CD4-positive, alpha-beta memory T cell (primary cell): ENCODE measurements around the gene CALHM2. TPM values are rescaled to one million over a fixed set of nuclear protein-coding genes. Genes with fewer than 3 reads are reported as not detected.

Source experiments
- CTCF ChIA-PET: fragments of 350-600 bp; sonication (Branson Sonifier 250); formaldehyde crosslinking; loops from one replicate; lab custom pipeline; 2021; ENCODE audit warnings: inconsistent platforms; ENCODE audit not compliant: partially characterized antibody; lab: Charles Lee
- POLR2A ChIA-PET: fragments of 350-600 bp; sonication (Branson Sonifier 250); formaldehyde crosslinking; loops from one replicate; lab custom pipeline; 2021; ENCODE audit not compliant: partially characterized antibody; lab: Charles Lee
- DNase-seq, 5 donors: peaks; one replicate each; pipeline versions ENCODE4 v3.0.0 to v3.0.0-alpha.2; 2020 to 2022; ENCODE audit warnings: mixed read lengths in 1 of 5
- H3K27ac ChIP-seq: one replicate; pipeline ENCODE4 v1.7.0; 2013; ENCODE audit warnings: low read depth, low read length
- H3K27me3 ChIP-seq: 2 replicates; pipeline ENCODE4 v1.7.0; 2013; ENCODE audit warnings: mild to moderate bottlenecking, low read length, moderate library complexity; ENCODE audit not compliant: insufficient read depth
- H3K36me3 ChIP-seq: 2 replicates; pipeline ENCODE4 v1.7.0; 2013; ENCODE audit warnings: mild to moderate bottlenecking, low read length, moderate library complexity; ENCODE audit not compliant: insufficient read depth
- H3K4me1 ChIP-seq: 2 replicates; pipeline ENCODE4 v1.7.0; 2013; ENCODE audit warnings: mild to moderate bottlenecking, low read length, moderate library complexity; ENCODE audit not compliant: insufficient read depth
- H3K4me3 ChIP-seq, 2 donors: one replicate each; pipeline ENCODE4 v1.7.0; 2013; ENCODE audit warnings: low read length in 2 of 2, mild to moderate bottlenecking in 1 of 2
- H3K9me3 ChIP-seq, 2 donors: one replicate each; pipeline ENCODE4 v1.7.0; 2013; ENCODE audit warnings: low read length in 2 of 2, control low read depth in 1 of 2; ENCODE audit not compliant: control insufficient read depth in 1 of 2
- H3K27ac Mint-ChIP-seq, 7 donors: one replicate each; pipeline ENCODE4 v1.8.0; 2020 to 2021; ENCODE audit warnings: mixed read lengths in 7 of 7, mild to moderate bottlenecking in 6 of 7, inconsistent platforms in 3 of 7, moderate library complexity in 3 of 7
- H3K27me3 Mint-ChIP-seq, 2 donors: one replicate each; pipeline ENCODE4 v1.8.0; 2020 to 2021; ENCODE audit warnings: mixed read lengths in 2 of 2
- H3K36me3 Mint-ChIP-seq, 2 donors: one replicate each; pipeline ENCODE4 v1.8.0; 2020 to 2021; ENCODE audit warnings: mixed read lengths in 2 of 2, inconsistent platforms in 1 of 2, mild to moderate bottlenecking in 1 of 2
- H3K4me1 Mint-ChIP-seq, 4 donors: one replicate each; pipeline ENCODE4 v1.8.0; 2020 to 2021; ENCODE audit warnings: mixed read lengths in 4 of 4, mild to moderate bottlenecking in 1 of 4
- H3K4me3 Mint-ChIP-seq, 8 donors: one replicate each; pipeline ENCODE4 v1.8.0; 2020 to 2021; ENCODE audit warnings: mixed read lengths in 8 of 8, mild to moderate bottlenecking in 7 of 8, moderate library complexity in 6 of 8, inconsistent platforms in 3 of 8
- H3K9me3 Mint-ChIP-seq, 8 donors: one replicate each; pipeline ENCODE4 v1.8.0; 2020 to 2021; ENCODE audit warnings: mixed read lengths in 8 of 8, mild to moderate bottlenecking in 5 of 8, inconsistent platforms in 3 of 8, moderate library complexity in 1 of 8
- intact Hi-C: fragments of 100-400 bp; cut with micrococcal nuclease; formaldehyde crosslinking; loops from one replicate; pipeline ENCODE4 v1.15.1; 2023
- polyA plus RNA-seq, 2 donors: library from polyadenylated mRNA; unstranded; fragments of 300-500 nt; fragmentation: Illumina TruSeq; gene quantifications; one replicate each; pipeline ENCODE4 v1.2.3, GENCODE V29; 2021
- total RNA-seq, 2 experiments: library from RNA; stranded (reverse); gene quantifications; one replicate each; pipeline ENCODE4 v1.2.3, GENCODE V29; 2021

CALHM2 gene
- total and polyA plus RNA-seq, 4 experiments from 2014 or later, result 40.3 to 84.6 (median 72.7) TPM

- Mint-ChIP-seq H3K9me3 (peaks cover 0 to 4% (median 0%) of the 10 kb centered on the region in 8 donors), H3K27me3 (no peaks in the 10 kb centered on the region), H3K36me3 (peaks cover 33 to 46% of the 10 kb centered on the region in 2 donors), H3K4me1 (peaks cover 45 to 79% (median 56%) of the 10 kb centered on the region in 4 donors), H3K27ac (peak overlapping the region; percentile 81 to 98 (median 95)), H3K4me3 (peak overlapping the region; percentile 90 to 99 (median 96))
- intact Hi-C loops, result loop anchor here (1.0 kb wide), 1 partner anchor 20 kb away; no protein-coding TSS in a partner anchor
- DNase-seq, result peak; percentile 47 to 66 (median 53)
- no peaks in the 10 kb centered on the region for H3K9me3 ChIP-seq
- H3K27ac ChIP-seq, result peak overlapping the region; percentile 72
- H3K4me1 ChIP-seq, result peaks cover 57% of the 10 kb centered on the region
- H3K36me3 ChIP-seq, result peaks cover 16% of the 10 kb centered on the region
- H3K27me3 ChIP-seq, result no peaks in the 10 kb centered on the region
- peak overlapping the region; percentile 79 to 97 for H3K4me3 ChIP-seq
- ChIA-PET POLR2A (interaction anchor here (0.7 to 5.9 kb wide), 15 partner anchors 9 to 84 kb away, joined by 3 to 106 read pairs (median 6); partner anchors contain the start of genes ATP5MK, PDCD11 and TAF5), CTCF (interaction anchor here (0.6 to 9.7 kb wide), 10 partner anchors 12 to 38 kb away, joined by 4 to 75 read pairs (median 18); no protein-coding TSS in a partner anchor)
Measured at GRCh38 chr10:103451091-103451813, 918 bp downstream of the CALHM2 start.

GRCh38 chr10:103450201-103450695 lies 1.9 kb downstream of the CALHM2 start:
- intact Hi-C loops, result no loop called here
- H3K36me3 ChIP-seq, result peaks cover 23% of the 10 kb centered on the region

DNA sequence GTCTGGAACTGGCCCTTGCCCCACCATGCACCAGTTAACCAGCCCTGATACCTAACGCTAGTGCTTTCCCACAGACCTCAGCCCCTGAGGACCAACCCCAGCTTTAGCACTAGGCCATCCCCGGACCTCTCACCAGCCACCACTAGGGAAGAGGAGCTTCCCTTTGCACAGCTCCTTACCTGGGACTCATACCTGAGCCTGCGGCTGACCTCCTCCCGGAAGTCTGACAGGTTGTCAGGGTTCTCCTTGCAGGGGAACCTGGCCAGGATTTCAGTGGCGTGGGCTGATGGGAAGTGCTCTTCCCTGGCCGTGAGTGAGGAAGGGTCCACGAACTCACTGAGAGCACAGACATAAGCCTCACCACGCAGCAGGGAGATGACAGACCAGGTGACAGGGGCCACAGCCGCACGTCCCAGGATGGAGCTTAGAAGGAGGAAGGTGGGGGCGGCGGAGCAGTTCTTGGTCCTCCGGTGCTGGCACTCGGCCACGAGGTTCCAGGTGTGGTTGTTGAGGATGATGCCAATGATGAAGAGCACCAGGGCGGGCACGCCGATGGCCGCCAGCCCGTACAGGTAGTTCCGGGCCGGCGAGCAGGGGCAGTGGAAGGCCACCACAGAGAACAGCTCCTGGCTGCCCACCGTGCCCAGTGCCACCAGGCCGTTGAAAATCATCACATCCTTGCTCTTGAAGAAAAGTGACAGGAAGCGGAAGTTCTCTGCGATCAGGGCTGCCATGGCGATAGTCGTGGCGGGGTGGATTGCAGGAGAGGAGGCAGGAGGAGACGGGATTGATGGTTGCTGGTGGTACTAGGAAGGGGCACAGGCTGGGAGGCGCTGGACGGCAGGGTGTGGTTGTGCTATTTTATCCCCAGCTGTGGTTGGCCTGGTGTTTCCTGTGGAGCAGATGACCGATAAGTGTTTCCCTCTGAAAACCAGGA lies 2.7 kb downstream of the CALHM2 start:
- peak overlapping the region; percentile 80 to 99 (median 96) for H3K4me3 Mint-ChIP-seq
- peaks cover 57% of the 10 kb centered on the region for H3K4me1 ChIP-seq
- DNase-seq, result no peak
- peaks cover 0 to 4% (median 0%) of the 10 kb centered on the region in 8 donors for H3K9me3 Mint-ChIP-seq
- peaks cover 31% of the 10 kb centered on the region for H3K36me3 ChIP-seq
- no peaks in the 10 kb centered on the region for H3K9me3 ChIP-seq
- H3K27me3 ChIP-seq, result no peaks in the 10 kb centered on the region
- H3K4me1 Mint-ChIP-seq, result peaks cover 43 to 89% (median 62%) of the 10 kb centered on the region in 4 donors
- intact Hi-C loops, result no loop called here
- H3K27ac Mint-ChIP-seq, result peak overlapping the region; percentile 81 to 98 (median 92)
- no peak overlapping the region for H3K4me3 ChIP-seq
- ChIA-PET CTCF (interaction anchor here (1.5 to 9.7 kb wide), 6 partner anchors 16 to 39 kb away, joined by 5 to 75 read pairs (median 16); no protein-coding TSS in a partner anchor), POLR2A (interaction anchor here (0.9 to 5.9 kb wide), 5 partner anchors 13 to 25 kb away, joined by 3 to 106 read pairs (median 4); no protein-coding TSS in a partner anchor)
- peaks cover 45 to 64% of the 10 kb centered on the region in 2 donors for H3K36me3 Mint-ChIP-seq
- H3K27me3 Mint-ChIP-seq, result no peaks in the 10 kb centered on the region
- peak overlapping the region; percentile 72 for H3K27ac ChIP-seq

More at GRCh38 chr10:103450201-103450695, 1.9 kb downstream of the CALHM2 start:
- Mint-ChIP-seq H3K27ac (peak overlapping the region; percentile 81 to 98 (median 95)), H3K27me3 (no peaks in the 10 kb centered on the region), H3K4me3 (peak overlapping the region; percentile 90 to 99 (median 96)), H3K4me1 (peaks cover 45 to 86% (median 59%) of the 10 kb centered on the region in 4 donors), H3K36me3 (peaks cover 39 to 56% of the 10 kb centered on the region in 2 donors), H3K9me3 (peaks cover 0 to 4% (median 0%) of the 10 kb centered on the region in 8 donors)
- Histone ChIP-seq H3K9me3 (no peaks in the 10 kb centered on the region), H3K27ac (peak overlapping the region; percentile 72), H3K27me3 (no peaks in the 10 kb centered on the region), H3K4me3 (peak overlapping the region in 1 of 2 donors; percentile 97), H3K4me1 (peaks cover 57% of the 10 kb centered on the region)
- CTCF ChIA-PET, result interaction anchor here (1.5 to 9.7 kb wide), 7 partner anchors 15 to 39 kb away, joined by 5 to 75 read pairs (median 21); no protein-coding TSS in a partner anchor
- POLR2A ChIA-PET, result interaction anchor here (1.1 to 5.9 kb wide), 5 partner anchors 13 to 26 kb away, joined by 3 to 106 read pairs (median 3); no protein-coding TSS in a partner anchor
- no peak for DNase-seq

GRCh38 chr10:103448746-103449145 lies 3.4 kb downstream of the CALHM2 start:
- peaks cover 45 to 71% of the 10 kb centered on the region in 2 donors for H3K36me3 Mint-ChIP-seq
- CTCF ChIA-PET, result interaction anchor here (1.8 to 9.7 kb wide), 2 partner anchors 32 to 34 kb away, joined by 7 to 75 read pairs; no protein-coding TSS in a partner anchor
- peaks cover 0 to 4% (median 0%) of the 10 kb centered on the region in 8 donors for H3K9me3 Mint-ChIP-seq
- peak overlapping the region; percentile 58 to 98 (median 92) for H3K27ac Mint-ChIP-seq
- H3K4me1 Mint-ChIP-seq, result peaks cover 41 to 81% (median 60%) of the 10 kb centered on the region in 4 donors
- peaks cover 51% of the 10 kb centered on the region for H3K4me1 ChIP-seq
- DNase-seq, result no peak
- H3K27ac ChIP-seq, result no peak overlapping the region
- H3K9me3 ChIP-seq, result no peaks in the 10 kb centered on the region
- H3K4me3 ChIP-seq, result no peak overlapping the region
- no peaks in the 10 kb centered on the region for H3K27me3 ChIP-seq
- POLR2A ChIA-PET, result interaction anchor here (0.9 to 1.9 kb wide), 4 partner anchors 14 to 28 kb away, joined by 3 to 9 read pairs (median 4); no protein-coding TSS in a partner anchor
- peak overlapping the region; percentile 18 to 99 (median 93) for H3K4me3 Mint-ChIP-seq
- no peaks in the 10 kb centered on the region for H3K27me3 Mint-ChIP-seq
- H3K36me3 ChIP-seq, result peaks cover 38% of the 10 kb centered on the region
- intact Hi-C loops, result no loop called here

DNA sequence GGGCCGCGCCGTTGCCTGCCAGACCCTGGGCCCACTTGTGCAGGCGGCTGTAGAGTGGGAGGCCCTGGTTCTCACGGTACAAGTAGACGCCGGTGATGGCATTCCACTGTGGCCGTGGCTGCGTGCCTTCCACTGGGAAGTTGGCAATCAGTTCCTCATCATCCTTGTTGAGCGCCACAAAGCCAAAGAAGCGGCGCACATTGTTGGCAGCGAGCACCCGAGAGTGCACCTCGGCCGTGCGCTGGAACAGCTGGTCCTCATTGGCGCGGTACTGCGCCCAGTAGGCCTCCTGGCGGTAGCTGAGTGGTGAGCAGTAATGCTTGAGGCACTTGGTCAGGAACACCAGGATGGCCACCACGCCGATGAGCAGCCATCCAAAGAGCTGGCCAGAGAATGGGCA lies 5.0 kb downstream of the CALHM2 start:
- Histone ChIP-seq H3K27me3 (no peaks in the 10 kb centered on the region), H3K4me1 (peaks cover 42% of the 10 kb centered on the region), H3K9me3 (no peaks in the 10 kb centered on the region), H3K27ac (no peak overlapping the region), H3K36me3 (peaks cover 54% of the 10 kb centered on the region), H3K4me3 (no peak overlapping the region)
- Mint-ChIP-seq H3K4me3 (peak overlapping the region in 3 of 8 donors; percentile 18 to 49 (median 34)), H3K27me3 (no peaks in the 10 kb centered on the region), H3K27ac (peak overlapping the region in 6 of 7 donors; percentile 52 to 87 (median 66)), H3K36me3 (peaks cover 52 to 87% of the 10 kb centered on the region in 2 donors), H3K4me1 (peaks cover 31 to 66% (median 50%) of the 10 kb centered on the region in 4 donors), H3K9me3 (peaks cover 0 to 3% (median 0%) of the 10 kb centered on the region in 8 donors)
- CTCF ChIA-PET, result interaction anchor here (9.7 kb wide), 1 partner anchor 30 kb away, joined by 75 read pairs; no protein-coding TSS in a partner anchor
- DNase-seq, result no peak
- POLR2A ChIA-PET, result interaction anchor here (0.6 to 1.5 kb wide), 3 partner anchors 29 to 1713 kb away, joined by 3 to 4 read pairs (median 3); no protein-coding TSS in a partner anchor
- intact Hi-C loops, result no loop called here
